Measurements from ENCODE around the gene DNAJB9.
A peak's percentile ranks its signal among the peaks of the same experiment; 100 is the strongest.

- TF ChIP-seq CTCF (IDR thresholded peaks at IDR 0.05) (peak; percentile 67 to 77 (median 68)), POLR2AphosphoS5 (IDR thresholded peaks at IDR 0.05) (no peak)
Measured at GRCh38 chr7:108613147-108613948, 43.7 kb downstream of the DNAJB9 start.
